Body of pancreas (tissue), 4 donors: ENCODE data around the gene FRAS1.

ENCODE experiments used
- POLR2A ChIP-seq, 3 donors: fragments of 450-650 bp; IDR thresholded peaks; one replicate each; pipeline ENCODE4 v1.6.1; 2016; ENCODE audit warnings: antibody characterized with exemption in 3 of 3, mild to moderate bottlenecking in 2 of 3
- TF ChIP-seq, protein P1 (sequence below), 7 experiments: fragments of 450-650 bp in 4 of 7; fragments of 200-600 bp in 3 of 7; sonication (generic) in 3 of 7; IDR thresholded peaks; one replicate each; pipeline ENCODE4 v1.5.1; 2016 to 2019; ENCODE audit warnings: antibody characterized with exemption in 7 of 7

DNA sequence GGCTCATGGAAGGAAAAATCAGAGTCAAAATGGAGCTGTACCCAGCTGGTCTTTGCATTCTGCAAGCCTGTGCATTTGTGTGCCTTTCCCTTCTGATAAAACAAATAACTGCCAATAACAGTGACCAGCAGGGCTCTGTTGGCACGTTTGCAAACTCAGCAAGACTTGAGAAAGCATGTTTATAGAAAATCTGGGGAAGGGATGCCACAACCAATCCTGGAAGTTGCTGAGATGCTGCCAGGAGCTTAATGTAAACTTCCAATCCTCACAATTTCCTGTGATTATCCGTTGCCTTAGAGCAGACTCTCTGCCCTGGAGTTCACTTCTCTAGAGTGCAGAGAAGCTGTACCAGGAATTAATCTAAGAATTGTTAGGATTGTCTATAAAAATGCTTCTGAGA lies 487.6 kb downstream of the FRAS1 start:
- TF ChIP-seq, protein P1, sequence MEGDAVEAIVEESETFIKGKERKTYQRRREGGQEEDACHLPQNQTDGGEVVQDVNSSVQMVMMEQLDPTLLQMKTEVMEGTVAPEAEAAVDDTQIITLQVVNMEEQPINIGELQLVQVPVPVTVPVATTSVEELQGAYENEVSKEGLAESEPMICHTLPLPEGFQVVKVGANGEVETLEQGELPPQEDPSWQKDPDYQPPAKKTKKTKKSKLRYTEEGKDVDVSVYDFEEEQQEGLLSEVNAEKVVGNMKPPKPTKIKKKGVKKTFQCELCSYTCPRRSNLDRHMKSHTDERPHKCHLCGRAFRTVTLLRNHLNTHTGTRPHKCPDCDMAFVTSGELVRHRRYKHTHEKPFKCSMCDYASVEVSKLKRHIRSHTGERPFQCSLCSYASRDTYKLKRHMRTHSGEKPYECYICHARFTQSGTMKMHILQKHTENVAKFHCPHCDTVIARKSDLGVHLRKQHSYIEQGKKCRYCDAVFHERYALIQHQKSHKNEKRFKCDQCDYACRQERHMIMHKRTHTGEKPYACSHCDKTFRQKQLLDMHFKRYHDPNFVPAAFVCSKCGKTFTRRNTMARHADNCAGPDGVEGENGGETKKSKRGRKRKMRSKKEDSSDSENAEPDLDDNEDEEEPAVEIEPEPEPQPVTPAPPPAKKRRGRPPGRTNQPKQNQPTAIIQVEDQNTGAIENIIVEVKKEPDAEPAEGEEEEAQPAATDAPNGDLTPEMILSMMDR (IDR thresholded peaks at IDR 0.05), result no peak
- TF ChIP-seq POLR2A (IDR thresholded peaks at IDR 0.05), result no peak
